ENCODE data around the gene FRMD3.

The FRMD3 gene

DNA sequence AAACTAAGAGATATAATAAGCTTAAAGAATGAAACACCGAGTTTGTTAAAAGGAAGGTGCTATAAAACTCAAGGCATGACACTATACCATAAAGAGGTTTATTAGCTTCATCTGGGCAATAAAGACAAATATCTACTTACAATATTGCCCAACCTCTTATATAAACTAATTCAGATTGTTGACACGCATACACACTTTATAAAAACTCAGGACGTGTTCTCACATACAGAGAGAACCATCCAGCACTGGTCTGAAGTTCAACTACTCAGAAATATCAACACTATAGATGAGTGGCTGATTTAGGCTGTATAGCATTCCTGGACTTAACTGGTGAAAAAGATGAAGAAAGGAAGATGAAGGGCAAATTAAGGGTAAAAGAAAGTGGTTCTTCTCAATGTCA, 81.2 kb downstream of the FRMD3 start:
- no peak overlapping the region for H3K4me2 ChIP-seq (ENCODE audit: low read depth, low read length, poor library complexity, severe bottlenecking)
- no peaks in the 10 kb centered on the region for H4K20me1 ChIP-seq (ENCODE audit: insufficient read depth, low read length, poor library complexity, severe bottlenecking)
- no peak overlapping the region for H2AFZ ChIP-seq (ENCODE audit: low read length)
- no peaks in the 10 kb centered on the region for H3K27me3 ChIP-seq (ENCODE audit: insufficient read depth, low read length, poor library complexity, severe bottlenecking)
- H3K36me3 ChIP-seq (ENCODE audit: insufficient read depth, low read length) = no peaks in the 10 kb centered on the region
- no peaks in the 10 kb centered on the region for H3F3A ChIP-seq (ENCODE audit: low read depth)
- no peak overlapping the region for H3K4me3 ChIP-seq (ENCODE audit: low read length, poor library complexity, severe bottlenecking)
- H3K79me2 ChIP-seq (ENCODE audit: insufficient read depth, low read length) = no peaks in the 10 kb centered on the region
- no peaks in the 10 kb centered on the region for H3K9me2 ChIP-seq (replicated peaks; ENCODE audit: low read depth, low read length)
- no peak overlapping the region for H3K9ac ChIP-seq (ENCODE audit: low read depth, low read length, poor library complexity, severe bottlenecking)
- TF ChIP-seq, protein P1, sequence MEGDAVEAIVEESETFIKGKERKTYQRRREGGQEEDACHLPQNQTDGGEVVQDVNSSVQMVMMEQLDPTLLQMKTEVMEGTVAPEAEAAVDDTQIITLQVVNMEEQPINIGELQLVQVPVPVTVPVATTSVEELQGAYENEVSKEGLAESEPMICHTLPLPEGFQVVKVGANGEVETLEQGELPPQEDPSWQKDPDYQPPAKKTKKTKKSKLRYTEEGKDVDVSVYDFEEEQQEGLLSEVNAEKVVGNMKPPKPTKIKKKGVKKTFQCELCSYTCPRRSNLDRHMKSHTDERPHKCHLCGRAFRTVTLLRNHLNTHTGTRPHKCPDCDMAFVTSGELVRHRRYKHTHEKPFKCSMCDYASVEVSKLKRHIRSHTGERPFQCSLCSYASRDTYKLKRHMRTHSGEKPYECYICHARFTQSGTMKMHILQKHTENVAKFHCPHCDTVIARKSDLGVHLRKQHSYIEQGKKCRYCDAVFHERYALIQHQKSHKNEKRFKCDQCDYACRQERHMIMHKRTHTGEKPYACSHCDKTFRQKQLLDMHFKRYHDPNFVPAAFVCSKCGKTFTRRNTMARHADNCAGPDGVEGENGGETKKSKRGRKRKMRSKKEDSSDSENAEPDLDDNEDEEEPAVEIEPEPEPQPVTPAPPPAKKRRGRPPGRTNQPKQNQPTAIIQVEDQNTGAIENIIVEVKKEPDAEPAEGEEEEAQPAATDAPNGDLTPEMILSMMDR (conservative IDR thresholded peaks at IDR 0.05; ENCODE audit: low read length) = no peak
- no peak for TF ChIP-seq EZH2phosphoT487 (IDR thresholded peaks at IDR 0.05; ENCODE audit: borderline replicate concordance)
- H3K9me3 ChIP-seq (ENCODE audit: insufficient read depth, low read depth, low read length) = no peaks in the 10 kb centered on the region
- H3K4me1 ChIP-seq (ENCODE audit: insufficient read depth, low read length, poor library complexity, severe bottlenecking) = no peaks in the 10 kb centered on the region

DNA sequence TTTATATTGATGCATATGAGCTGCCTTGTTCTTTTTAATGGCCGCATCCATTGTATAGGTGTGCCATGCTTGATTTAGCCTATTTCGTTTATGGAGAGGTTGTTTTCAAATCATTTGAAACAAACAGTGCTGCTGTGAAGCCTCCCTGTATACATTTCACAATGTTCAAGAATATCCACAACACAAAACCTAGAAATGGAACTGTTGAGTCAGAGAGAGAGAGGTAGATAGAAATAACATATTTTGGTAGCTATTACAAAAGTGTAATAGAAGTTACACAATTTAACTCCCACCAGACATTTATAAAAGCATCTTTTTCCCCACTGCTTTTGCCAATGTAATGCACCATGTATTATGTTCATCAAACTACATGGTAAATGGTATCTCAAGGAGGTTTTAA, 82.0 kb downstream of the FRMD3 start:
- no peaks in the 10 kb centered on the region for H3K79me2 ChIP-seq (ENCODE audit: insufficient read depth, low read length)
- TF ChIP-seq EZH2phosphoT487 (IDR thresholded peaks at IDR 0.05; ENCODE audit: borderline replicate concordance) = no peak
- TF ChIP-seq, protein P1 (conservative IDR thresholded peaks at IDR 0.05; ENCODE audit: low read length) = no peak
- H3K4me1 ChIP-seq (ENCODE audit: insufficient read depth, low read length, poor library complexity, severe bottlenecking) = no peaks in the 10 kb centered on the region
- no peaks in the 10 kb centered on the region for H4K20me1 ChIP-seq (ENCODE audit: insufficient read depth, low read length, poor library complexity, severe bottlenecking)
- no peak overlapping the region for H3K4me3 ChIP-seq (ENCODE audit: low read length, poor library complexity, severe bottlenecking)
- H3K9ac ChIP-seq (ENCODE audit: low read depth, low read length, poor library complexity, severe bottlenecking) = no peak overlapping the region
- no peak overlapping the region for H3K4me2 ChIP-seq (ENCODE audit: low read depth, low read length, poor library complexity, severe bottlenecking)
- H3K27me3 ChIP-seq (ENCODE audit: insufficient read depth, low read length, poor library complexity, severe bottlenecking) = no peaks in the 10 kb centered on the region
- H3K36me3 ChIP-seq (ENCODE audit: insufficient read depth, low read length) = no peaks in the 10 kb centered on the region
- H3K9me2 ChIP-seq (replicated peaks; ENCODE audit: low read depth, low read length) = no peaks in the 10 kb centered on the region
- H2AFZ ChIP-seq (ENCODE audit: low read length) = no peak overlapping the region
- H3K9me3 ChIP-seq (ENCODE audit: insufficient read depth, low read depth, low read length) = no peaks in the 10 kb centered on the region
- no peaks in the 10 kb centered on the region for H3F3A ChIP-seq (ENCODE audit: low read depth)

DNA sequence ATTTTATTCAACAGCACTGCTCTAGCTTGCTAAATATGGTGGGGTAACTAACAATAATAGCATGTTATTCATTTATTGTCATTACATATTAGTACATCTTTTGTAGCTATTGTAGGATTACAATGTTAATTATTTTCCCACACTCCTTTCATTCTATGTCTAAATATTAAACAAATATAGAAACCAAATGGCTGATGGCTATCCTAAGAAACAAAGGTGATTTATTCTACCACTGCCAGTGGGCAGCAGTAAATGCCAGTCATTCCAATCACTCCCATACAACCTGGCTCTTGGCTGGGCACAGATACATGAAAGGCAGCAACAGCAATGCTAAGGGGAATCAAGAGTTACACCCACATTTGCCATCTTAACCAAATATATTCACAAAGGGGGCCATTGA, 84.1 kb downstream of the FRMD3 start:
- Histone ChIP-seq H3K4me3 (ENCODE audit: low read length, poor library complexity, severe bottlenecking) (no peak overlapping the region), H3F3A (ENCODE audit: low read depth) (no peaks in the 10 kb centered on the region), H3K4me2 (ENCODE audit: low read depth, low read length, poor library complexity, severe bottlenecking) (no peak overlapping the region), H3K4me1 (ENCODE audit: insufficient read depth, low read length, poor library complexity, severe bottlenecking) (no peaks in the 10 kb centered on the region), H3K9ac (ENCODE audit: low read depth, low read length, poor library complexity, severe bottlenecking) (no peak overlapping the region), H3K27me3 (ENCODE audit: insufficient read depth, low read length, poor library complexity, severe bottlenecking) (no peaks in the 10 kb centered on the region), H2AFZ (ENCODE audit: low read length) (no peak overlapping the region), H4K20me1 (ENCODE audit: insufficient read depth, low read length, poor library complexity, severe bottlenecking) (no peaks in the 10 kb centered on the region), H3K9me2 (replicated peaks; ENCODE audit: low read depth, low read length) (no peaks in the 10 kb centered on the region), H3K9me3 (ENCODE audit: insufficient read depth, low read depth, low read length) (no peaks in the 10 kb centered on the region), H3K79me2 (ENCODE audit: insufficient read depth, low read length) (no peaks in the 10 kb centered on the region), H3K36me3 (ENCODE audit: insufficient read depth, low read length) (no peaks in the 10 kb centered on the region)
- TF ChIP-seq, protein P1 (conservative IDR thresholded peaks at IDR 0.05; ENCODE audit: low read length) = no peak
- no peak for TF ChIP-seq EZH2phosphoT487 (IDR thresholded peaks at IDR 0.05; ENCODE audit: borderline replicate concordance)
